HG03135 (cell line): Measurements from ENCODE around the gene TMEM200A.

Experiments
- ATAC-seq: cut with Tn5 transposase; IDR thresholded peaks from one replicate; pipeline ENCODE4 v1.9.1; 2021; ENCODE audit warnings: mild to moderate bottlenecking, moderate library complexity; ENCODE audit not compliant: unreplicated experiment

Gene TMEM200A

DNA sequence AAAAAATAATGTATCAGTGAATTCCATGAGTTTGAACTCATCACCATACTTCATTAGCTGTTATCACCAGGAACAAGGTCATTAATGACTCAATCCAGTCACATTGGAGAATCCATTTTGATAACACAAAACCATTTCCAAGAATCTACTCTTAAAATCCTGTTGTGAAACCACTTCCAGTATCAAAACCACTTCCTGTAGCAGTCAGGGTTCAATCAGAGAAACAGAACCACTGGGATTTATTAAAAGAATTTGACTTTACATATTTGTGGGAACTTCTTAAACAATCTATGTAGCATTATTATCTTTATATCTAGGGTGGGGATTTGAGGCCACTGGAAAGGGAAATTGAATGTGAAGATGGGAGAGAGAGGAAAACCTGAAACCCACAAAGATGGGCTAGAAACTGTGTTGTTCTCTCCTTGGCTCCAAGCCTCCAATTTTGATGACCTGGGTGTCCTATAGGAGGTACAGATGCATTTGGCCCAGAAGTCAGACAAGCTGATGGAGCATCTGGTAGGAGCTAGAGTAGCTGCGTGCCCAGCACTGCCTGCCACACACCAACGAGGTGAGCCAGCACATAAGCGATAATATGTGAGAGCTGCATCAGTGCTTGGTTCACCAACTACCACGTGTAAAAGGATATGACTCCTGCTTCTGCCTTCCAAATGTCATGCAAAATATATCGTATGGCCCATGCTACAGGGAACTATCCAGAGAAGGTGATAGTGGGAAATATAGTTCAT lies 117.0 kb downstream of the TMEM200A start:
- no peak for ATAC-seq

DNA sequence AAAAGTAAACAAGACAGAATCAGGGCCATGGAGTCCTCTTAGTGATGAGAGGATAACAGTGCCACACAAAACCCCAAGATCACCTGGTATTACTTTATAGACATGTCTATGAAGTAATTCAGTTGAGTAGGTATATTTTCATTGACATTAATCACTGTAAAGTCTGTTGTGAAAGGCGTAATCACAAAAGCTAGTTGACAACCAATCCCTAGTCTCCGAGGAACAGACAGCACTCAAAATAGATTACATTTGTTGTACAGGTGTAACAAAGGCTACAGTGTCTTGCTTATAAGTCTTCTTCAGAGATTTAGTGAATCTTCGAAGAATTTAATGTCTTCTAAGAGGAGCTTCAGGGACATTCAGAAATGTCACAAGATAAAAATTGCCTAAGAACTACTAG lies 120.1 kb downstream of the TMEM200A start:
- no peak for ATAC-seq

DNA sequence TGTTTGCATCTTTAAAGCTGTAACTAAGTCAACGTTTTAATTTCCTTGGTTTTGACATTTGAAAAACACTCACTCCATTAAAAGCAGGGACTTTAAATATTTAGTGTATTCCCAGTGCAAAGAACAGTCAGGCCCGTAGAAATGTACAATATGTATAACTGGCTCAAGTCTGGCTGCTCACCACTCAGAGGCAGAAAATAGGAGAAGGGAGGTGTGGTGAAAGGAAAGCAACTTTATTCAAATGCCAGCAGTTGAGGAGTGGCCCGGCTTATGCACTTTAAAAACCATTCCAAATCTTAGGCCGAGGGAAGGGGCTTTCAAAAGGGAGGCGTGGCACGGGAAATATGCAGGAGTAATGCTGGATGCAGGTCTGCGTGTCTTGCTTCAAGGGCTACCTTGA lies 120.6 kb downstream of the TMEM200A start:
- ATAC-seq = no peak

DNA sequence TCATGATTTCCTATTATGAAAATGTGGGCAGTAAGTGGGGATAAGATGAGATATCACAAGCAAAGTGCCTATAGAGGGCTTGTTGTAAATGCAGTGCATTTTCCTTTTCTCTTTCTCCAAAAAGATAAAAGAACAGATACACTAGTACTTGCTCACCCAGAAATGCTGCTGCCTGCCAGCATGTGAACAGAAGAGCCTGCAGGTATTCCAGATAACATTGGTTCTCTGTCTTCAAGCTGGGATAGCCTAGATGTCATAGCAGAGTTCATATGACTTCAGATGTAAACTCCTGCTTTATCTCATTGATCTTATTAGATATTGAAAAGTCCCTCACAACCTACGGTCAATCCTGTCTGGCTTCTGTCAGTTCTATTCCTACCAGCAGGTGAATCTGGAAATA lies 123.7 kb downstream of the TMEM200A start:
- no peak for ATAC-seq
